GM19397 (cell line): Measurements from ENCODE around the gene LTN1.

Experiments
- ATAC-seq: cut with Tn5 transposase; IDR thresholded peaks from one replicate; pipeline ENCODE4 v1.9.1; 2021; ENCODE audit warnings: mild to moderate bottlenecking, moderate library complexity; ENCODE audit not compliant: unreplicated experiment

LTN1 gene

GRCh38 chr21:28928578-28929420 lies 63.9 kb downstream of the LTN1 start:
- ATAC-seq, result no peak

- ATAC-seq, result no peak
Observed at GRCh38 chr21:28927130-28927529, 65.5 kb downstream of the LTN1 start.

- ATAC-seq, result no peak
Observed at GRCh38 chr21:28923439-28923975, 69.2 kb downstream of the LTN1 start.

DNA sequence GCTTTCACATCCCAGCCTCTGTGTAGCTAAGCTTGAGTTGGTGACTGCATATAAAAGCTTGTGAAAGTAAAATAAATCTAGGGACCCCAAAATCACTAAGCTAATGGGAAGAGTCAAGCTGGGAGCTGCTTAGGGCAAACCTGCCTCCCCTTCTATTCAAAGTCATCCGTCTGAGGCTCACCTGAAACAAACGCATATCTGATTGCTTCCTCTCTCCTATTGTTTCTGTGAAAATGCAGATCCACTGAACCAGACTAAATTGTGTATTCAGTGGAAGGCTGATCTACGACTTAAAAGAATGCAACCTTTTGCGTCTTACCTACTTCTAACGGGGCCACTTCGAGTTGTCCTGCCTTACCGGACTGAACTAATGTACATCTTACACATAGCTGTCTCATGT lies 70.3 kb downstream of the LTN1 start:
- ATAC-seq, result no peak

GRCh38 chr21:28916150-28916893 lies 76.4 kb downstream of the LTN1 start:
- ATAC-seq, result no peak

DNA sequence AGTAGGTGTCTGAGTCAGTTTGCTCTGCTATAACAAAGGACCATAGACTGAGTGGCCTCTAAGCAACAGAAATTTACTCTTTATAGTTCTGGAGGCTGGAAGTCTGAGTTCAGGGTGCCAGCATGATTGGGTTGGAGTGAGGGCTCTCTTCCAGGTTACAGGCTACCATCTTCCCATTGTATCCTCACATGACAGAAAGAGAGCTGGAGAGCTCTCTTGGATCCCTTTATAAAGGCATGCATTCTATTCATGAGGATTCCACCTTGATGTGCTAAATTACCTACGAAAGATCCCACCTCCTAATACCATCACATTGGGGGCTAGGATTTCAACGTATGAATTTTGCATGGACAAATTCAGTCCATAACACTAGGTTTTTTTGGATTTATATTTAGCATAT lies 79.6 kb downstream of the LTN1 start:
- ATAC-seq, result no peak

DNA sequence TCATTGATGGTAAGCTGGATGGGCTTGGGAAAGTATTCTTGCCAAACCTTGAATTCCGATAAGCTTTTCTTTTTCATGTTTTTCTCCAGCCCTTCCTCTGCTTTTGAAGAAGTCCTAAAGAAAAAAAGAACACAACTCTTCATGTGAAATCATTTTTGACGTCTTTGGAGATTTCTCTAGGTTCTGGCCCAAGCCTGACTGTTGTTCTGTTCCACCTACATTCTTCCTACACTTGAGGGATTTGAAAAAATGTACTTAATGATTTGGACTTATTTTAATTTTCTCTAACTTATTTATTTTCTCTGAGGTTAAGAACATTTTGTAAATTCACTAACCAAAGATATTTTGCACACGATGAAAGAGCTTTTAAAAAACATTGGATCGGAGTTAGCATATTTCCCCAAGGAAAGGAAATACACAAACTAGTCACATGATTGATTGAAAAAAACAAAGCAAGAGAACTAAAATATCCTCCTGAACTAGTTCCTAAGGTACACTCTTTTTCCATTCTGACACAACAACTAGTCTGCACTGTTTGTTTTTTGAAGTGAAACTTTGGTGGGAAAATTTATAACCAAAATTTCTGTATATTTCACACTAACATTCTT lies 82.3 kb downstream of the LTN1 start:
- ATAC-seq, result no peak

DNA sequence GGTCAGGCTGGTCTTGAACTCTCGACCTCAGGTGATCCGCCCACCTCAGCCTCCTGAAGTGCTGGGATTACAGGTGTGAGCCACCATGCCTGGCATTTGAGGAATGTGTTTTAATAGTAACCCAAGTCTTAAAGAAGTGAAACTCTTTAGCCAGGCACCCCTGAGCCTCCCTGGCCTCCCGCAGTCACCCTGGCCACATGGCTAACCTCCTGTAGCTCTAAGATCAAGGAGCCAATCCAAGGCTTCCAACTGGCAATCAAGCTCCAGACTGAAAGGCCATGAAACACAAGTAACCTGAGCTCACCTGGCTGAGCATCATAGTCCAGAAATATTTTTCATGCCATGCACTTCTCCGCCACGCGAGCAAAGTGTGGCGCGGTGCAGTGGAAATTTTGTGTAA lies 84.3 kb downstream of the LTN1 start:
- no peak for ATAC-seq

- ATAC-seq, result no peak
Observed at GRCh38 chr21:28906841-28907240, 85.8 kb downstream of the LTN1 start.

- no peak for ATAC-seq
Observed at GRCh38 chr21:28906236-28906635, 86.4 kb downstream of the LTN1 start.

- no peak for ATAC-seq
Observed at GRCh38 chr21:28904961-28905435, 87.7 kb downstream of the LTN1 start.

- ATAC-seq, result no peak
Observed at GRCh38 chr21:28903448-28903847, 89.2 kb downstream of the LTN1 start.

DNA sequence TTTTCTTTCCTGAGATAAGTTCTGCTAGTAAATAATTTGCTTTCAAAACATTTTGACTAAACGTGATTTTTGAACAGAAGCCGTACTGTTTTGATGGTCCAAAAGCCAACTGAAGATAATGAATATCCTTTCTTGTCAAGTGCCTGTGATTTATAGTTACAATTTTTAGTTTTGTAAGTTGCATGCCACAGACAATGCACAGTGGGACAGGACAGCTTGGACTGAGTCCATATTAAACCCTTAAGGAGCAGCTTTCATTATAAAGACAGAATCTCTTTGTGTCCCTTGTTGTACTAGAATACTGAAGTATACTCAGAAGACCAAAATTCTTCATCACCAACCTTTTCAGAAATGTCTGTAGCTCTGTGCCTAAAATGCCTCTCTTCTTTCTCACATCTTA lies 92.2 kb downstream of the LTN1 start:
- no peak for ATAC-seq

GRCh38 chr21:28899744-28900143 lies 92.9 kb downstream of the LTN1 start:
- ATAC-seq, result no peak

DNA sequence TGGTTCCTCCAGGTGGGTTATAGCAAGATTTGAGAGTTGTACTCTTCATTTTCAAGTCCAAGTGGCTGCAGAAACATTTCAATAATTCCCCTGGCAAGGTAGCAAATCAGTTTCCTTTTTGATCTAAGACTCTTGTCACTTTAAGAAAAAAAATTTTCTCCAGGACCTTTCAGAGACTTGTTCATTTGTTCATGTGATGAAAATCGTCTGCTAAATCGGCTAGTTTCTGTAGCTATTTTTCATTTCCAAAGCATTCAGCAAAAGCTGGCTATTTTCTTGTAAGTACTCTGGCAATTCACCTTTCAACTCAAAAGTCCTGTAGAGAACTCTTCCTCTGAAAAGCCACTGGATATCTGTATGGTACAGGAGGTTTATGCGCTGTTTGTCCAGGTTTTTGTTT lies 93.5 kb downstream of the LTN1 start:
- no peak for ATAC-seq

DNA sequence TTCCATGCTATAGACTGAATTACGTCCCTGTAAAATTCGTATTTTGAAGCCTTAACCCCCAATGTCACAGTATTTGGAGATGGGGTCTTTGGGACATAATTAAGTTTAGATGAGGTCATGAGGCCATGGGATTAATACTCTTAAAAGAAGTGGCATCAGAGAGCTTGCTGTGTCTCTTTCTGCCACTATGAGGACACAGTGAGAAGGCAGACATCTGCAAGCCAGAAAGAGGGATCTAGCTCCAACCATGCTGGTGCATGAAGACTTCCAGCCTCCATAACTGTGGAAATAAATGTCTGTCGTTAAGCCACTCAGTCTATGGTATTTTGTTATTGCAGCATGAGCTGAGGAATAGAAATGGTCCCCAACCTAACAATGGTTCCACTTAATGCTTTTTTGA lies 99.0 kb downstream of the LTN1 start:
- ATAC-seq, result no peak

DNA sequence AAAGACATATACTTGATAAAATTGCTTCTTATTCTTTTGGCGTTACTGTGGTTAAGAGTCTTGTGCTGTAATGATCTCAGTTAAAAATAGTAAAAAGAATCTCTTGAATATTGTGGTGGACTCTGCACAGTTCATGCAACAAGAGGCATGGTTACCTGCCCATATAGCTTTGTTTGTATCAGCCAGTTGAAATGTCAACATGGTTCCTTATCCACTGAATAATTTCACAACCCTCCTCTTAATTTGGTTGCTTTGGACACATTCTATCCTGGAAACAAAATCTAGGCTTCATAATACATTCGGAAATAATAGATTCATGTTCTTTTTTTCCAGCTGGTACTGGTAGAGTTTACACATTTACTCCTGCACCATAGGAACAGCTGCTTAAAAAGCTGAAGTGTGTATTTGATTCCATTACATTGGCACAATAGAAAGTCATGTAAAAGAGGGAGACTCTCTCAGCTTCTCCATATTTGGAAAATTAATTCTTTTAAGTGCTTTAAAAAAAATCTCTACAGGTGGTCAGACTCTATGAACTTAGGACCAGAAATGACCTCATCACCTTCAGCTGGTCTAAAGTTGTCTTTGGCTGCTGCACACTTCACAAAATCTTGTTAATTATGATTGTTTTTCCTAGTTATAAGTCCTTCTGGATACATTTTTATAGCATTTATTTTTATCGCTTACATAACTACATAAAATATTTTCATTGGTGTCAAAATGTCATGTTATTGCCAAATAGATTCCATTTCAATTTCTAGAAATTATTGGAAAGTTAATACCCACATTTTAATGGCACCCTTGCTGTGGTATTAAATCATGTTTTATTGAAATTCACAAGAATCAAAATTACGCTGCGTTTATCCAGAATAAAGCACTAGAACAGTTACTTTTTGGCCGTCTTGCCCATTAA lies 100.2 kb downstream of the LTN1 start:
- no peak for ATAC-seq

DNA sequence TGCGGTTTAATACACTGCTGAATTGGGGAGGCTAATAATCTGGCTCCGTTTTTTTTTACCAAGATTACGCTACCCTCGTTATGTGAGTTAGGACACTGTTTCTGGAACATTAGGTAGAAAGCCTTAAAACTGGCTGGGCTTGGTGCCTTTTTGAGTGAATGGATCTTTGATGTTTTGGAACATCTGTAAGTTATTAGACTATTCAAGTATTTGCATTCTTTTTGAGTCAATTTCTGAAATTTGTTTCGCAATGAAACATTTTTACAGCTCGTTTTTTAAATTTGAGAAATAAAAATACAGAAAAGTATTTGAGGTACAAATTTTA lies 106.9 kb downstream of the LTN1 start:
- ATAC-seq, result no peak

DNA sequence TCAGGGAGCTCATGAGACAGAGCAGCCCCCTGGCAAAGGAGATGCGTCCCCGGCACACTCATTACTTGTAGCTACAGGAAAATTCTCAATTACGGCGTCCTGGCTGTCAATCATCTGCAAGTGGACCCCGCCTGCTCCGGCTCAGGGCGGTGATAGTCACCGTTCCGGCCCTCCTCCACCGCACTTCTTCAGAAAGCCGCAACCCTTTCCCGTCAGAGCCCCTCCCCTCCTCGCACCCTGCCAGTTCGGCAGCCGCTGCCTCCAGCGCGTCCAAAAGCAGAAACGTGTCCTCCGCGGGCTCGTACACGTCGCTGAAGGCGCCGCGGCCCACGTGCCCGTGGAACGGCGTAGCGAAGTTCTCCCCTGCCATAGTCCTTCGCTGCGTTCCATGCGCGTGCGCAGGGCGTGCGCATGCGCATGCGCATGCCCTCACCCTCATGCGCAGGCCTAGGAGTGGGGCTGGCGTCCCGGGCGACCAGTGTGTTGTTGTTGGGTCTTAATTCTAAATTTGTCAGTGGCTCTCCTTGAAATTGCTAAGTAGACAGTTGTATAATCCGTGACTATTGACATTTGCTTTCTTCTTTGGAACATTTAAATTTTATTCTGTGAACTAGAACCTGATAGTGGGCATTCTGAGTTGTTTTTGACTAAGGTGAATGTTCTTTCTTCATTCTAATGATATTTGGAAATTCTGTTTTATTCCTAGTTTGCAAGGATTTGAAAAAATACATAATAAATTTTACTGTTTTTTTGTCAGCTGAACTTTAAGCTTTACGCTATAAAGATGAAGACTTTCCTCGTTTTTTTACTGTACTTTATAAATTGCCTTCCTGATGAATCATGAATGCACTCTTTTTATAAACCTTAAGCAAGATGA lies 107.5 kb downstream of the LTN1 start:
- peak; percentile 98 for ATAC-seq

GRCh38 chr21:28884481-28884880 lies 108.2 kb downstream of the LTN1 start:
- ATAC-seq, result no peak
